GM10248 (cell line): ENCODE data around the gene GRM1.

ENCODE experiments used
- CTCF ChIA-PET: fragments of 300-600 bp; sonication (Branson Sonifier 250); formaldehyde crosslinking; extraction: SDS; loops from one replicate; lab custom pipeline; 2021; ENCODE audit warnings: antibody characterized with exemption; lab: Yijun Ruan, JAX
- POLR2A ChIA-PET: fragments of 350-650 bp; sonication (Branson Sonifier 250); formaldehyde crosslinking; extraction: SDS; loops from one replicate; lab custom pipeline; 2020; ENCODE audit warnings: antibody characterized with exemption; lab: Yijun Ruan, JAX
- DNase-seq: peaks from one replicate; pipeline ENCODE4 v3.0.0; 2012; ENCODE audit errors: extremely low spot score
- TF ChIP-seq, protein P1 (sequence below): IDR thresholded peaks from 2 replicates; pipeline ENCODE4 v1.5.1; 2012; ENCODE audit warnings: mild to moderate bottlenecking, low read depth; ENCODE audit errors: extremely low read depth, missing control alignments, control extremely low read depth

Gene GRM1

DNA sequence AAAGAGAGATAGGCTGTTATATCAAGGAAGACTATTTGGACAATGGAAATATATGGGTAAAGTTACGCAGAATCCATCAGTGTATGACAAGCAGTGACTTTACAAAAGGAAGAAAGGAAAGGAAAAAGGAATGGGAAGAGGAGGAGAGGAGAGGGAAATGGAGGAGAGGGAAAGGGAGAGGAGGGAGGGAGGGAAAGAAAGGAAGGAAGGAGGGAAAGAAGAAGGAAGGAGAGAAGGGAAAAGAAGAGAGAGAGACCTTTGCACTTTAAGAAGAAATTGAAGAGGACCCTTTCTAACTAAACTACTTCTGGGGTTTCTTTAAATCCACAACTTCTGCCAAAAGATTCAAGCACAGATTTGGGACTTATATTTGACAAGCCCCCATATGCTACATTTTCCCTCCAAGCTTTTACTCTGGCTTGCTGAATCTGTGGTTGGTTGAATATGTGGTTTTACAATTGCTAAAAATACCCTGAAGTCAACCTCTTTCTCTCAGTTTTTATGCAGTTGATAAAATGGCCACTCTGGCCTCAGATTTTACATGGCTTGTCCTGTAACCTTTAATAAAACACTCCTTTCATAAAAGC, 394.0 kb downstream of the GRM1 start:
- ChIA-PET POLR2A (no interaction called here), CTCF (no interaction called here)
- TF ChIP-seq, protein P1, sequence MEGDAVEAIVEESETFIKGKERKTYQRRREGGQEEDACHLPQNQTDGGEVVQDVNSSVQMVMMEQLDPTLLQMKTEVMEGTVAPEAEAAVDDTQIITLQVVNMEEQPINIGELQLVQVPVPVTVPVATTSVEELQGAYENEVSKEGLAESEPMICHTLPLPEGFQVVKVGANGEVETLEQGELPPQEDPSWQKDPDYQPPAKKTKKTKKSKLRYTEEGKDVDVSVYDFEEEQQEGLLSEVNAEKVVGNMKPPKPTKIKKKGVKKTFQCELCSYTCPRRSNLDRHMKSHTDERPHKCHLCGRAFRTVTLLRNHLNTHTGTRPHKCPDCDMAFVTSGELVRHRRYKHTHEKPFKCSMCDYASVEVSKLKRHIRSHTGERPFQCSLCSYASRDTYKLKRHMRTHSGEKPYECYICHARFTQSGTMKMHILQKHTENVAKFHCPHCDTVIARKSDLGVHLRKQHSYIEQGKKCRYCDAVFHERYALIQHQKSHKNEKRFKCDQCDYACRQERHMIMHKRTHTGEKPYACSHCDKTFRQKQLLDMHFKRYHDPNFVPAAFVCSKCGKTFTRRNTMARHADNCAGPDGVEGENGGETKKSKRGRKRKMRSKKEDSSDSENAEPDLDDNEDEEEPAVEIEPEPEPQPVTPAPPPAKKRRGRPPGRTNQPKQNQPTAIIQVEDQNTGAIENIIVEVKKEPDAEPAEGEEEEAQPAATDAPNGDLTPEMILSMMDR: no peak
- DNase-seq: no peak

GRCh38 chr6:146423452-146423851, 394.6 kb downstream of the GRM1 start:
- CTCF ChIA-PET: no interaction called here
- DNase-seq: no peak
- TF ChIP-seq, protein P1: no peak
- POLR2A ChIA-PET: no interaction called here

- CTCF ChIA-PET: no interaction called here
- TF ChIP-seq, protein P1: no peak
- no peak for DNase-seq
- POLR2A ChIA-PET: no interaction called here
These were observed 397.7 kb downstream of the GRM1 start for GRCh38 chr6:146426516-146426915.

DNA sequence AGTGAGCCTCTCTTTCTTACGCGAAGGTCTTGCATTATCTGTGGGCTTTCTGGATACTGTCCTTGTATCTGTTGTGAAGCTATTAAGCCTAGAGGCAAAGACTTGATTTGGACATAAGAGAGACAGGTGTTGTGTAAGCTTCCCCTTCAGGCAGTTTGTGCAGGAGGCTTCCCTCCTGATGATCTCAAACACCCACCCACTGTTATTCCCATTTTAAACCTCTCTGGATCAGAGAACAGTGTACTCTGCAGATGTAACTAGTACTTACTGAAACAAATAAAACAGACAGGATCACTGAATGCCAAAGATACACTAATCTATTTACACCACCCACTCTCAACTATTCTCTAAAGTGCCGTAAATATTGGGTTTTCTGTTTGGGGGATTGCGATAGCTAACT, 401.0 kb downstream of the GRM1 start:
- CTCF ChIA-PET: no interaction called here
- TF ChIP-seq, protein P1: no peak
- POLR2A ChIA-PET: no interaction called here
- DNase-seq: no peak

DNA sequence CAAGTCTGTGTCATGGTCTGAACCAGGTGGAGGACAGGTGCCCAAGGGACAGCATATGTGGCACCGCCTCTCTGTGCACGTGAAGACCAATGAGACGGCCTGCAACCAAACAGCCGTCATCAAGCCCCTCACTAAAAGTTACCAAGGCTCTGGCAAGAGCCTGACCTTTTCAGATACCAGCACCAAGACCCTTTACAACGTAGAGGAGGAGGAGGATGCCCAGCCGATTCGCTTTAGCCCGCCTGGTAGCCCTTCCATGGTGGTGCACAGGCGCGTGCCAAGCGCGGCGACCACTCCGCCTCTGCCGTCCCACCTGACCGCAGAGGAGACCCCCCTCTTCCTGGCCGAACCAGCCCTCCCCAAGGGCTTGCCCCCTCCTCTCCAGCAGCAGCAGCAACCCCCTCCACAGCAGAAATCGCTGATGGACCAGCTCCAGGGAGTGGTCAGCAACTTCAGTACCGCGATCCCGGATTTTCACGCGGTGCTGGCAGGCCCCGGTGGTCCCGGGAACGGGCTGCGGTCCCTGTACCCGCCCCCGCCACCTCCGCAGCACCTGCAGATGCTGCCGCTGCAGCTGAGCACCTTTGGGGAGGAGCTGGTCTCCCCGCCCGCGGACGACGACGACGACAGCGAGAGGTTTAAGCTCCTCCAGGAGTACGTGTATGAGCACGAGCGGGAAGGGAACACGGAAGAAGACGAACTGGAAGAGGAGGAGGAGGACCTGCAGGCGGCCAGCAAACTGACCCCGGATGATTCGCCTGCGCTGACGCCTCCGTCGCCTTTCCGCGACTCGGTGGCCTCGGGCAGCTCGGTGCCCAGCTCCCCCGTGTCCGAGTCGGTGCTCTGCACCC, 405.2 kb downstream of the GRM1 start:
- ChIA-PET POLR2A (no interaction called here), CTCF (interaction anchor here (1.1 to 1.4 kb wide), 2 partner anchors 8 to 13 kb away, joined by 5 to 6 read pairs; no protein-coding TSS in a partner anchor)
- TF ChIP-seq, protein P1: no peak
- no peak for DNase-seq

GRCh38 chr6:146434732-146435390, 406.0 kb downstream of the GRM1 start:
- ChIA-PET POLR2A (no interaction called here), CTCF (interaction anchor here (1.6 kb wide), 1 partner anchor 19 kb away, joined by 4 read pairs; no protein-coding TSS in a partner anchor)

More at GRCh38 chr6:146434732-146435390, 406.0 kb downstream of the GRM1 start:
- DNase-seq: no peak
- TF ChIP-seq, protein P1: no peak
